Stomach (tissue), 4 donors: ENCODE measurements around the gene HMHB1.

ENCODE experiments used
- EP300 ChIP-seq: sonication (generic); formaldehyde crosslinking; IDR thresholded peaks from one replicate; pipeline ENCODE4 v1.6.1; 2017; ENCODE audit warnings: antibody characterized with exemption
- POLR2A ChIP-seq, 4 donors: fragments of 450-650 bp; IDR thresholded peaks; one replicate each; pipeline ENCODE4 v1.6.1; 2016; ENCODE audit warnings: antibody characterized with exemption in 4 of 4, control low read depth in 2 of 4, mild to moderate bottlenecking in 1 of 4, moderate library complexity in 1 of 4
- POLR2AphosphoS5 ChIP-seq, 3 donors: sonication (generic); formaldehyde crosslinking; IDR thresholded peaks; one replicate each; pipeline ENCODE4 v1.6.1; 2016; ENCODE audit warnings: antibody characterized with exemption in 3 of 3
- TF ChIP-seq, protein P1 (sequence below), 7 experiments: fragments of 450-650 bp in 4 of 7; fragments of 200-600 bp in 3 of 7; sonication (generic) in 3 of 7; IDR thresholded peaks; one replicate each; pipeline ENCODE4 v1.5.1; 2016 to 2019; ENCODE audit warnings: antibody characterized with exemption in 7 of 7, control low read depth in 2 of 7, mild to moderate bottlenecking in 1 of 7

DNA sequence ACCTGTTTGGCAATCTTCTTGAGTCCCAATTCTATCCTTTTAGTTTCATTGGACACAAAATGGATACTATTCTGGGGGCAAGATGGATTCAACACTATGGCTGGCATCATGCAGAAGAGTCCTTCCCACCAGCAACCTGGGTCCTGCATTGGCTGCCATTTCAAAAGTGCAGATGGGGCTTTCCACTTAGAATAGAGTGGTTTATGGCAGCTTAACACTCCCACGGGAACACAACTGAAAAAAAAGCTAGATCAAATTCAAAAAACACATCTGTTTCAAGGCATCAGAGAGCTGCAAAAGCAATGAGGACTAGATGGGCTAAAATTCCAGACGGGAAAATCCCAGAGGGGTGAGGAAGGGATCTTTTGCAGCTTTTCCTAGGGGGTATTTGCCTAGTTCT lies 11.2 kb upstream of the HMHB1 start:
- TF ChIP-seq POLR2A (IDR thresholded peaks at IDR 0.05) (no peak), EP300 (no peak), POLR2AphosphoS5 (IDR thresholded peaks at IDR 0.05) (no peak)
- TF ChIP-seq, protein P1, sequence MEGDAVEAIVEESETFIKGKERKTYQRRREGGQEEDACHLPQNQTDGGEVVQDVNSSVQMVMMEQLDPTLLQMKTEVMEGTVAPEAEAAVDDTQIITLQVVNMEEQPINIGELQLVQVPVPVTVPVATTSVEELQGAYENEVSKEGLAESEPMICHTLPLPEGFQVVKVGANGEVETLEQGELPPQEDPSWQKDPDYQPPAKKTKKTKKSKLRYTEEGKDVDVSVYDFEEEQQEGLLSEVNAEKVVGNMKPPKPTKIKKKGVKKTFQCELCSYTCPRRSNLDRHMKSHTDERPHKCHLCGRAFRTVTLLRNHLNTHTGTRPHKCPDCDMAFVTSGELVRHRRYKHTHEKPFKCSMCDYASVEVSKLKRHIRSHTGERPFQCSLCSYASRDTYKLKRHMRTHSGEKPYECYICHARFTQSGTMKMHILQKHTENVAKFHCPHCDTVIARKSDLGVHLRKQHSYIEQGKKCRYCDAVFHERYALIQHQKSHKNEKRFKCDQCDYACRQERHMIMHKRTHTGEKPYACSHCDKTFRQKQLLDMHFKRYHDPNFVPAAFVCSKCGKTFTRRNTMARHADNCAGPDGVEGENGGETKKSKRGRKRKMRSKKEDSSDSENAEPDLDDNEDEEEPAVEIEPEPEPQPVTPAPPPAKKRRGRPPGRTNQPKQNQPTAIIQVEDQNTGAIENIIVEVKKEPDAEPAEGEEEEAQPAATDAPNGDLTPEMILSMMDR (IDR thresholded peaks at IDR 0.05) = no peak
